NCI-H2029 treated with DMSO at 0.1 percent for 48 hours (cell line): ENCODE data around the gene ABCC10.
"Not testable (repeated sequence)": the region's sequence is repeated elsewhere in the genome, so short reads cannot be mapped to it uniquely, and the experiment has no call there.

ENCODE experiments used
- DNase-seq: peaks from one replicate; lab custom pipeline; 2025; lab: John Stamatoyannopoulos, UW

The ABCC10 gene

GRCh38 chr6:43496370-43497128, 69.2 kb downstream of the ABCC10 start:
- no peak for DNase-seq

- no peak for DNase-seq
Measured at GRCh38 chr6:43497129-43497396, 69.7 kb downstream of the ABCC10 start.

DNA sequence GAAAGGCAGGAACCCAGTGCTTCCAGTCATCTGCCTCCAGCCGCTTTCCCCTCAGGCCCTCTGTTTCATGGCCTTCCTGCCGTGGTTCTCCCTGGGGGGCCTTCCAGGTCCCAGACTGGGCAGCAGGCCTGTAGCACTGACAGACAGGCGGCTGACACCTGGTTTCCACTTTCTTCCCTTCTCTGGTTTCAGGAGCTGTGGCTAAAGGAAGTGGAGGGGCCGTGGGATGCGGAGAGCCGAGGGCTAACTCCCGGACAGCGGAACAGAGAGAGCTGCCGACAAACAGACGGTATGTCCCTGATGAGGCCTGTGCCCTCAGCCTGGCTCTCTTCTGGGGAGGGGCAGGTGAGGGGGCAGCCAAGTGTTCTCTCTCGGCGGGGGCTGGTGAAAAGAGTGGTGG, 70.3 kb downstream of the ABCC10 start:
- DNase-seq, result no peak

GRCh38 chr6:43498291-43498690, 71.0 kb downstream of the ABCC10 start:
- not testable (repeated sequence) for DNase-seq

- DNase-seq, result no peak
Measured at GRCh38 chr6:43499028-43499815, 71.9 kb downstream of the ABCC10 start.
